ENCODE results near the gene SHH. TPM values are rescaled to one million over a fixed set of nuclear protein-coding genes. Genes with fewer than 3 reads are reported as not detected.

SHH gene
- polyA plus RNA-seq, 1 donor (not counting 4 experiments of a cell fraction or from before 2014, with no cell fraction given) = not detected

- no peak for FAIRE-seq
Observed at GRCh38 chr7:155850001-155850436, 37.8 kb upstream of the SHH start.

GRCh38 chr7:155848691-155849669 is 36.7 kb upstream of the SHH start:
- no peak overlapping the region for H2AFZ ChIP-seq (ENCODE audit: control insufficient read depth, low read length)
- no peaks in the 10 kb centered on the region for H3K27me3 ChIP-seq (ENCODE audit: control insufficient read depth, extremely low read depth, insufficient read depth, low read length)

More at GRCh38 chr7:155850001-155850436, 37.8 kb upstream of the SHH start:
- no peaks in the 10 kb centered on the region for H3K27me3 ChIP-seq (ENCODE audit: control insufficient read depth, extremely low read depth, insufficient read depth, low read length)
- peaks cover 2% of the 10 kb centered on the region for H3K9me3 ChIP-seq (ENCODE audit: control insufficient read depth, low read depth, low read length)
- dilution Hi-C loops (cut with MboI; ENCODE audit: extremely low pct_ligation_motif_present, low sequenced_read_pairs) = no loop called here
- H2AFZ ChIP-seq (ENCODE audit: control insufficient read depth, low read length) = no peak overlapping the region
- TF ChIP-seq EZH2 (IDR thresholded peaks at IDR 0.05; ENCODE audit: low read length) (no peak), CTCF (optimal IDR thresholded peaks at IDR 0.05 in 1 of 3, IDR thresholded peaks at IDR 0.05 in 1 of 3, conservative IDR thresholded peaks at IDR 0.05 in 1 of 3; ENCODE audit: extremely low read depth in 1 of 3, insufficient read depth in 2 of 3, low read length in 3 of 3) (no peak)
- no peaks in the 10 kb centered on the region for H3K79me2 ChIP-seq (ENCODE audit: control insufficient read depth, insufficient read depth, low read length)
- no peak overlapping the region for H3K27ac ChIP-seq (ENCODE audit: control insufficient read depth, insufficient read depth, low read length)
- H3K4me1 ChIP-seq (ENCODE audit: control insufficient read depth, extremely low read depth, insufficient read depth, low read length) = no peaks in the 10 kb centered on the region
- H3K9ac ChIP-seq (ENCODE audit: control insufficient read depth, extremely low read depth, insufficient read depth, low read length) = no peak overlapping the region
- no peak overlapping the region for H3K4me2 ChIP-seq (ENCODE audit: control insufficient read depth, extremely low read depth, insufficient read depth, low read depth, low read length)
- no peaks in the 10 kb centered on the region for H4K20me1 ChIP-seq (ENCODE audit: control insufficient read depth, extremely low read depth, insufficient read depth, low read length)
- no peaks in the 10 kb centered on the region for H3K9me1 ChIP-seq (ENCODE audit: control insufficient read depth, extremely low read depth, insufficient read depth, low read length)
- no peaks in the 10 kb centered on the region for H3K36me3 ChIP-seq (ENCODE audit: control insufficient read depth in 2 of 2, extremely low read depth in 1 of 2, insufficient read depth in 2 of 2, low read length in 2 of 2)
- no peak for DNase-seq (ENCODE audit: low read depth, low spot score)
- H3K4me3 ChIP-seq (ENCODE audit: control insufficient read depth in 2 of 3, extremely low read depth in 1 of 3, insufficient read depth in 2 of 3, low read depth in 1 of 3, low read length in 3 of 3) = no peak overlapping the region

More at GRCh38 chr7:155848691-155849669, 36.7 kb upstream of the SHH start:
- no peaks in the 10 kb centered on the region for H4K20me1 ChIP-seq (ENCODE audit: control insufficient read depth, extremely low read depth, insufficient read depth, low read length)
- H3K4me2 ChIP-seq (ENCODE audit: control insufficient read depth, extremely low read depth, insufficient read depth, low read depth, low read length) = no peak overlapping the region
- TF ChIP-seq CTCF (optimal IDR thresholded peaks at IDR 0.05 in 1 of 3, IDR thresholded peaks at IDR 0.05 in 1 of 3, conservative IDR thresholded peaks at IDR 0.05 in 1 of 3; ENCODE audit: extremely low read depth in 1 of 3, insufficient read depth in 2 of 3, low read length in 3 of 3) (no peak), EZH2 (IDR thresholded peaks at IDR 0.05; ENCODE audit: low read length) (no peak)
- H3K9me3 ChIP-seq (ENCODE audit: control insufficient read depth, low read depth, low read length) = peaks cover 2% of the 10 kb centered on the region
- dilution Hi-C loops (cut with MboI; ENCODE audit: extremely low pct_ligation_motif_present, low sequenced_read_pairs) = no loop called here
- no peaks in the 10 kb centered on the region for H3K36me3 ChIP-seq (ENCODE audit: control insufficient read depth in 2 of 2, extremely low read depth in 1 of 2, insufficient read depth in 2 of 2, low read length in 2 of 2)
- no peaks in the 10 kb centered on the region for H3K79me2 ChIP-seq (ENCODE audit: control insufficient read depth, insufficient read depth, low read length)
- no peaks in the 10 kb centered on the region for H3K9me1 ChIP-seq (ENCODE audit: control insufficient read depth, extremely low read depth, insufficient read depth, low read length)
- H3K9ac ChIP-seq (ENCODE audit: control insufficient read depth, extremely low read depth, insufficient read depth, low read length) = no peak overlapping the region
- no peak overlapping the region for H3K4me3 ChIP-seq (ENCODE audit: control insufficient read depth in 2 of 3, extremely low read depth in 1 of 3, insufficient read depth in 2 of 3, low read depth in 1 of 3, low read length in 3 of 3)
- no peak overlapping the region for H3K27ac ChIP-seq (ENCODE audit: control insufficient read depth, insufficient read depth, low read length)
- DNase-seq (ENCODE audit: low read depth, low spot score) (no peak), FAIRE-seq (no peak)
- H3K4me1 ChIP-seq (ENCODE audit: control insufficient read depth, extremely low read depth, insufficient read depth, low read length) = no peaks in the 10 kb centered on the region
